Muscle layer of duodenum (tissue), 2 donors: ENCODE results near the gene GPR158.

Source experiments
- H3K27ac ChIP-seq: one replicate; pipeline ENCODE4 v1.7.0; 2013; ENCODE audit warnings: mild to moderate bottlenecking, low read length
- H3K27me3 ChIP-seq: one replicate; pipeline ENCODE4 v1.7.0; 2013; ENCODE audit warnings: low read depth, mild to moderate bottlenecking, control low read depth, low read length
- H3K36me3 ChIP-seq, 2 donors: one replicate each; pipeline ENCODE4 v1.7.0; 2013; ENCODE audit warnings: low read length in 2 of 2, control low read depth in 1 of 2, mild to moderate bottlenecking in 1 of 2; ENCODE audit not compliant: insufficient read depth in 2 of 2, control insufficient read depth in 1 of 2
- H3K4me1 ChIP-seq, 2 donors: one replicate each; pipeline ENCODE4 v1.7.0; 2013; ENCODE audit warnings: low read length in 2 of 2, mild to moderate bottlenecking in 2 of 2, control low read depth in 1 of 2, moderate library complexity in 1 of 2; ENCODE audit not compliant: insufficient read depth in 2 of 2, control insufficient read depth in 1 of 2
- H3K4me3 ChIP-seq, 2 donors: one replicate each; pipeline ENCODE4 v1.7.0; 2013; ENCODE audit warnings: low read length in 2 of 2, low read depth in 1 of 2, mild to moderate bottlenecking in 1 of 2
- H3K9me3 ChIP-seq, 2 donors: one replicate each; pipeline ENCODE4 v1.7.0; 2013; ENCODE audit warnings: low read length in 2 of 2, control low read depth in 1 of 2, mild to moderate bottlenecking in 1 of 2; ENCODE audit not compliant: control insufficient read depth in 1 of 2
- donor health status: healthy.

The GPR158 gene

GRCh38 chr10:25261558-25261957 is 86.8 kb downstream of the GPR158 start:
- no peaks in the 10 kb centered on the region for H3K27me3 ChIP-seq
- no peaks in the 10 kb centered on the region for H3K9me3 ChIP-seq
- H3K36me3 ChIP-seq: no peaks in the 10 kb centered on the region
- H3K27ac ChIP-seq: no peak overlapping the region
- H3K4me1 ChIP-seq: no peaks in the 10 kb centered on the region
- no peak overlapping the region for H3K4me3 ChIP-seq

GRCh38 chr10:25263931-25264330 is 89.1 kb downstream of the GPR158 start:
- no peak overlapping the region for H3K4me3 ChIP-seq
- H3K4me1 ChIP-seq: no peaks in the 10 kb centered on the region
- H3K36me3 ChIP-seq: no peaks in the 10 kb centered on the region
- no peak overlapping the region for H3K27ac ChIP-seq
- H3K27me3 ChIP-seq: no peaks in the 10 kb centered on the region
- no peaks in the 10 kb centered on the region for H3K9me3 ChIP-seq

- H3K27ac ChIP-seq: no peak overlapping the region
- H3K4me1 ChIP-seq: no peaks in the 10 kb centered on the region
- no peaks in the 10 kb centered on the region for H3K36me3 ChIP-seq
- H3K4me3 ChIP-seq: no peak overlapping the region
- H3K9me3 ChIP-seq: peaks cover 0 to 6% of the 10 kb centered on the region in 2 donors
- H3K27me3 ChIP-seq: no peaks in the 10 kb centered on the region
Observed at GRCh38 chr10:25278180-25278579, 103.4 kb downstream of the GPR158 start.

- Histone ChIP-seq H3K27ac (no peak overlapping the region), H3K4me1 (no peaks in the 10 kb centered on the region), H3K36me3 (no peaks in the 10 kb centered on the region), H3K4me3 (no peak overlapping the region), H3K27me3 (no peaks in the 10 kb centered on the region), H3K9me3 (peaks cover 0 to 6% of the 10 kb centered on the region in 2 donors)
Observed at GRCh38 chr10:25280076-25280475, 105.3 kb downstream of the GPR158 start.

- Histone ChIP-seq H3K27ac (no peak overlapping the region), H3K4me3 (no peak overlapping the region), H3K27me3 (no peaks in the 10 kb centered on the region), H3K9me3 (peaks cover 0 to 11% of the 10 kb centered on the region in 2 donors), H3K4me1 (no peaks in the 10 kb centered on the region), H3K36me3 (no peaks in the 10 kb centered on the region)
Observed at GRCh38 chr10:25280573-25280972, 105.8 kb downstream of the GPR158 start.

- Histone ChIP-seq H3K9me3 (peaks cover 0 to 10% of the 10 kb centered on the region in 2 donors), H3K27ac (no peak overlapping the region), H3K36me3 (no peaks in the 10 kb centered on the region), H3K4me1 (no peaks in the 10 kb centered on the region), H3K27me3 (no peaks in the 10 kb centered on the region), H3K4me3 (no peak overlapping the region)
Observed at GRCh38 chr10:25285809-25286208, 111.0 kb downstream of the GPR158 start.

- H3K4me1 ChIP-seq: no peaks in the 10 kb centered on the region
- peaks cover 0 to 10% of the 10 kb centered on the region in 2 donors for H3K9me3 ChIP-seq
- H3K4me3 ChIP-seq: no peak overlapping the region
- H3K36me3 ChIP-seq: no peaks in the 10 kb centered on the region
- H3K27me3 ChIP-seq: no peaks in the 10 kb centered on the region
- no peak overlapping the region for H3K27ac ChIP-seq
Observed at GRCh38 chr10:25288181-25288580, 113.4 kb downstream of the GPR158 start.

- H3K27me3 ChIP-seq: no peaks in the 10 kb centered on the region
- no peaks in the 10 kb centered on the region for H3K9me3 ChIP-seq
- no peak overlapping the region for H3K4me3 ChIP-seq
- no peaks in the 10 kb centered on the region for H3K36me3 ChIP-seq
- no peak overlapping the region for H3K27ac ChIP-seq
- no peaks in the 10 kb centered on the region for H3K4me1 ChIP-seq
Observed at GRCh38 chr10:25294032-25294926, 119.5 kb downstream of the GPR158 start.

- Histone ChIP-seq H3K27me3 (no peaks in the 10 kb centered on the region), H3K9me3 (no peaks in the 10 kb centered on the region), H3K27ac (no peak overlapping the region), H3K36me3 (no peaks in the 10 kb centered on the region), H3K4me1 (no peaks in the 10 kb centered on the region), H3K4me3 (no peak overlapping the region)
Observed at GRCh38 chr10:25296324-25296723, 121.5 kb downstream of the GPR158 start.

- Histone ChIP-seq H3K9me3 (no peaks in the 10 kb centered on the region), H3K36me3 (no peaks in the 10 kb centered on the region), H3K27me3 (no peaks in the 10 kb centered on the region), H3K4me1 (no peaks in the 10 kb centered on the region), H3K27ac (no peak overlapping the region), H3K4me3 (no peak overlapping the region)
Observed at GRCh38 chr10:25297466-25297865, 122.7 kb downstream of the GPR158 start.

- Histone ChIP-seq H3K4me1 (no peaks in the 10 kb centered on the region), H3K9me3 (no peaks in the 10 kb centered on the region), H3K4me3 (no peak overlapping the region), H3K36me3 (no peaks in the 10 kb centered on the region), H3K27ac (no peak overlapping the region), H3K27me3 (no peaks in the 10 kb centered on the region)
Observed at GRCh38 chr10:25300073-25300472, 125.3 kb downstream of the GPR158 start.

- Histone ChIP-seq H3K4me3 (no peak overlapping the region), H3K9me3 (peaks cover 0 to 5% of the 10 kb centered on the region in 2 donors), H3K27me3 (no peaks in the 10 kb centered on the region), H3K27ac (no peak overlapping the region), H3K36me3 (no peaks in the 10 kb centered on the region), H3K4me1 (no peaks in the 10 kb centered on the region)
Observed at GRCh38 chr10:25304606-25305005, 129.8 kb downstream of the GPR158 start.
